IMR-90 (cell line): ENCODE results near the gene ABCA3. TPM values are rescaled to one million over a fixed set of nuclear protein-coding genes. Genes with fewer than 3 reads are reported as not detected.

Experiments
- ATAC-seq: fragments of 200-7000 bp; cut with Tn5 transposase; 2 replicates; pipeline ENCODE4 v1.9.1; 2020; ENCODE audit warnings: low read depth, mild to moderate bottlenecking, moderate library complexity
- BruUV-seq: library from RNA; stranded (reverse); fragments of 400-500 nt; replicated peaks from 2 replicates; lab custom pipeline; 2021; lab: Mats Ljungman, UMichigan
- CTCF ChIA-PET: fragments of 300-600 bp; formaldehyde crosslinking; extraction: SDS; loops from one replicate; lab custom pipeline; 2021; ENCODE audit warnings: antibody characterized with exemption; lab: Yijun Ruan, JAX
- POLR2A ChIA-PET: fragments of 300-600 bp; sonication (Branson Sonifier 250); formaldehyde crosslinking; loops from one replicate; lab custom pipeline; 2022; ENCODE audit warnings: antibody characterized with exemption; ENCODE audit not compliant: unreplicated experiment; lab: Charles Lee
- DNase-seq: peaks from one replicate; pipeline ENCODE4 v3.0.0; 2013
- H2AFZ ChIP-seq: replicated peaks from 2 replicates; pipeline ENCODE3; 2013; ENCODE audit warnings: low read length, mild to moderate bottlenecking; ENCODE audit not compliant: poor library complexity
- H2AK5ac ChIP-seq: 2 replicates; pipeline ENCODE4 v1.6.1; 2013; ENCODE audit warnings: low read depth, low read length, inconsistent platforms
- H2AK9ac ChIP-seq: replicated peaks from 2 replicates; pipeline ENCODE3; 2013; ENCODE audit warnings: mild to moderate bottlenecking, low read depth, low read length, moderate library complexity; ENCODE audit not compliant: poor library complexity
- H2BK120ac ChIP-seq: 2 replicates; pipeline ENCODE4 v1.6.1; 2013; ENCODE audit warnings: low read depth, low read length, inconsistent platforms
- H2BK15ac ChIP-seq: 3 replicates; pipeline ENCODE4 v1.6.1; 2013; ENCODE audit warnings: low read depth, low read length, inconsistent platforms
- H2BK20ac ChIP-seq: 2 replicates; pipeline ENCODE4 v1.6.1; 2013; ENCODE audit warnings: low read depth, mild to moderate bottlenecking, inconsistent platforms, low read length, moderate library complexity
- H2BK5ac ChIP-seq: 2 replicates; pipeline ENCODE4 v1.6.1; 2013; ENCODE audit warnings: mild to moderate bottlenecking, low read depth, low read length, inconsistent platforms; ENCODE audit not compliant: poor library complexity, severe bottlenecking
- H3K14ac ChIP-seq: replicated peaks from 2 replicates; pipeline ENCODE4 v1.6.1; 2013; ENCODE audit warnings: low read depth, low read length, inconsistent platforms
- H3K18ac ChIP-seq: 2 replicates; pipeline ENCODE4 v1.6.1; 2013; ENCODE audit warnings: low read depth, low read length, control low read depth
- H3K23ac ChIP-seq: 2 replicates; pipeline ENCODE4 v1.6.1; 2013; ENCODE audit warnings: low read depth, low read length, inconsistent platforms
- H3K27ac ChIP-seq: 2 replicates; pipeline ENCODE4 v1.5.1; 2013; ENCODE audit warnings: mild to moderate bottlenecking, control low read depth, low read length; ENCODE audit not compliant: insufficient read depth
- H3K27me3 ChIP-seq: 2 replicates; pipeline ENCODE4 v1.6.1; 2013; ENCODE audit warnings: low read length; ENCODE audit not compliant: control insufficient read depth, insufficient read depth
- H3K36me3 ChIP-seq: 2 replicates; pipeline ENCODE4 v1.6.1; 2013; ENCODE audit warnings: low read length, mixed read lengths; ENCODE audit not compliant: control insufficient read depth, insufficient read depth
- H3K4ac ChIP-seq: 2 replicates; pipeline ENCODE4 v1.6.1; 2013; ENCODE audit warnings: low read depth, low read length, inconsistent platforms
- H3K4me1 ChIP-seq: 2 replicates; pipeline ENCODE4 v1.6.1; 2013; ENCODE audit warnings: low read length, mixed read lengths; ENCODE audit not compliant: control insufficient read depth, insufficient read depth
- H3K4me2 ChIP-seq: 2 replicates; pipeline ENCODE4 v1.6.1; 2013; ENCODE audit warnings: low read depth, mild to moderate bottlenecking, control low read depth, low read length, moderate library complexity
- H3K4me3 ChIP-seq: 2 replicates; pipeline ENCODE4 v1.5.1; 2013; ENCODE audit warnings: low read depth, mild to moderate bottlenecking, control low read depth, low read length, moderate library complexity; ENCODE audit not compliant: insufficient read depth
- H3K56ac ChIP-seq: 2 replicates; pipeline ENCODE4 v1.6.1; 2013; ENCODE audit warnings: low read length, inconsistent platforms; ENCODE audit not compliant: insufficient read depth; ENCODE audit errors: extremely low read depth
- H3K79me1 ChIP-seq, 2 experiments: 2 replicates each; pipeline ENCODE4 v1.6.1; 2013; ENCODE audit warnings: low read length in 2 of 2, inconsistent platforms in 1 of 2, low read depth in 1 of 2
- H3K9ac ChIP-seq: 2 replicates; pipeline ENCODE4 v1.6.1; 2013; ENCODE audit warnings: low read depth, low read length, control low read depth
- H3K9me1 ChIP-seq: 2 replicates; pipeline ENCODE4 v1.6.1; 2013; ENCODE audit warnings: low read length, inconsistent platforms; ENCODE audit not compliant: insufficient read depth
- H3K9me3 ChIP-seq: 2 replicates; pipeline ENCODE4 v1.6.1; 2013; ENCODE audit warnings: low read length; ENCODE audit not compliant: control insufficient read depth, insufficient read depth
- H4K20me1 ChIP-seq: 2 replicates; pipeline ENCODE4 v1.6.1; 2013; ENCODE audit warnings: low read length, inconsistent platforms; ENCODE audit not compliant: insufficient read depth
- H4K5ac ChIP-seq: 2 replicates; pipeline ENCODE4 v1.6.1; 2013; ENCODE audit warnings: mild to moderate bottlenecking, low read depth, low read length, control low read depth
- H4K8ac ChIP-seq, 2 experiments: 2 replicates each; pipeline ENCODE4 v1.6.1; 2013; ENCODE audit warnings: low read depth in 2 of 2, low read length in 2 of 2, control low read depth in 1 of 2, inconsistent platforms in 1 of 2
- H4K91ac ChIP-seq: 2 replicates; pipeline ENCODE4 v1.6.1; 2013; ENCODE audit warnings: low read depth, low read length, inconsistent platforms; ENCODE audit not compliant: insufficient read depth
- BHLHE40 ChIP-seq: fragments of 150-350 bp; IDR thresholded peaks from 2 replicates; pipeline ENCODE4 v1.6.1; 2016; ENCODE audit warnings: mild to moderate bottlenecking, low read depth, low read length
- CEBPB ChIP-seq: IDR thresholded peaks from 2 replicates; pipeline ENCODE4 v1.6.1; 2012; ENCODE audit warnings: low read depth, low read length, improper control_type of control experiment
- CHD1 ChIP-seq: IDR thresholded peaks from 2 replicates; pipeline ENCODE4 v1.6.1; 2012; ENCODE audit warnings: low read depth, low read length, improper control_type of control experiment
- FOS ChIP-seq: fragments of 150-350 bp; IDR thresholded peaks from 2 replicates; pipeline ENCODE4 v1.6.1; 2016; ENCODE audit warnings: low read depth, low read length
- MAFK ChIP-seq: IDR thresholded peaks from 2 replicates; pipeline ENCODE4 v1.6.1; 2012; ENCODE audit warnings: low read depth, low read length, improper control_type of control experiment
- MAZ ChIP-seq: IDR thresholded peaks from 2 replicates; pipeline ENCODE4 v1.6.1; 2012; ENCODE audit warnings: low read depth, mild to moderate bottlenecking, low read length, improper control_type of control experiment, moderate library complexity, borderline replicate concordance
- MXI1 ChIP-seq: IDR thresholded peaks from 2 replicates; pipeline ENCODE4 v1.6.1; 2012; ENCODE audit warnings: low read depth, mild to moderate bottlenecking, low read length, moderate library complexity, borderline replicate concordance
- NFE2L2 ChIP-seq: fragments of 150-350 bp; IDR thresholded peaks from 2 replicates; pipeline ENCODE4 v1.6.1; 2016; ENCODE audit warnings: low read depth, mild to moderate bottlenecking, low read length
- POLR2A ChIP-seq: IDR thresholded peaks from 2 replicates; pipeline ENCODE4 v1.6.1; 2012; ENCODE audit warnings: mild to moderate bottlenecking, low read depth, low read length
- RAD21 ChIP-seq: IDR thresholded peaks from 2 replicates; pipeline ENCODE4 v1.6.1; 2012; ENCODE audit warnings: low read length, improper control_type of control experiment
- RCOR1 ChIP-seq: IDR thresholded peaks from 2 replicates; pipeline ENCODE4 v1.6.1; 2012; ENCODE audit warnings: mild to moderate bottlenecking, low read length, improper control_type of control experiment; ENCODE audit not compliant: insufficient replicate concordance
- RFX5 ChIP-seq: IDR thresholded peaks from 2 replicates; pipeline ENCODE4 v1.8.0; 2012; ENCODE audit warnings: low read depth, mild to moderate bottlenecking, low read length, moderate library complexity
- SMC3 ChIP-seq: fragments of 150-350 bp; IDR thresholded peaks from 2 replicates; pipeline ENCODE4 v1.6.1; 2016; ENCODE audit warnings: low read depth, mild to moderate bottlenecking, antibody characterized with exemption, low read length, moderate library complexity
- WGBS, 2 experiments: methylation state at CpG; one replicate each; pipeline versions ENCODE4 v1.1.5 to v1.1.7; 2013; ENCODE audit warnings: missing lambda C conversion rate in 2 of 2; ENCODE audit not compliant: insufficient read length in 1 of 2; ENCODE audit errors: extremely low coverage in 2 of 2; 5-methylcytosine and 5-hydroxymethylcytosine counted together
- dilution Hi-C: fragments of 300-500 bp; cut with HindIII; formaldehyde crosslinking; loops from one replicate; pipeline ENCODE4 v1.14.3; 2018; ENCODE audit warnings: low sequenced_read_pairs; ENCODE audit not compliant: unreplicated experiment
- in situ Hi-C: fragments of 300-500 bp; cut with MboI; formaldehyde crosslinking; loops from 3 replicates; pipeline ENCODE4 v1.14.3; 2019; ENCODE audit warnings: low sequenced_read_pairs, inconsistent platforms, mixed read lengths
- intact Hi-C: fragments of 100-400 bp; cut with micrococcal nuclease; formaldehyde crosslinking; loops from 2 replicates; pipeline ENCODE4 v1.10.0; 2022
- polyA plus RNA-seq, 3 experiments: library from polyadenylated mRNA; depleted of rRNA; stranded (reverse); fragments of >200 nt; gene quantifications; 2 replicates each; pipeline ENCODE4 v1.2.3, GENCODE V29; 2012; ENCODE audit warnings: low replicate concordance in 1 of 3
- total RNA-seq: library from RNA; depleted of rRNA; stranded (reverse); fragments of >200 nt; gene quantifications from 2 replicates; pipeline ENCODE4 v1.2.3, GENCODE V29; 2012
- TF ChIP-seq, protein P1 (sequence below): conservative IDR thresholded peaks from 2 replicates; pipeline ENCODE4 v1.5.1; 2012; ENCODE audit warnings: mild to moderate bottlenecking, low read depth, low read length, improper control_type of control experiment
- TF ChIP-seq, protein P2 (sequence below): fragments of 150-350 bp; IDR thresholded peaks from 2 replicates; pipeline ENCODE4 v1.6.1; 2016; ENCODE audit warnings: low read depth, mild to moderate bottlenecking, low read length, moderate library complexity, borderline replicate concordance
- TF ChIP-seq, protein P3 (sequence below): fragments of 150-350 bp; IDR thresholded peaks from 2 replicates; pipeline ENCODE4 v1.6.1; 2017; ENCODE audit warnings: mild to moderate bottlenecking, antibody characterized with exemption, low read length, low read depth

ABCA3 gene
- total and polyA plus RNA-seq, 2 of the 4 experiments (the other 2 are of a cell fraction) = 0.18 to 0.22 TPM

DNA sequence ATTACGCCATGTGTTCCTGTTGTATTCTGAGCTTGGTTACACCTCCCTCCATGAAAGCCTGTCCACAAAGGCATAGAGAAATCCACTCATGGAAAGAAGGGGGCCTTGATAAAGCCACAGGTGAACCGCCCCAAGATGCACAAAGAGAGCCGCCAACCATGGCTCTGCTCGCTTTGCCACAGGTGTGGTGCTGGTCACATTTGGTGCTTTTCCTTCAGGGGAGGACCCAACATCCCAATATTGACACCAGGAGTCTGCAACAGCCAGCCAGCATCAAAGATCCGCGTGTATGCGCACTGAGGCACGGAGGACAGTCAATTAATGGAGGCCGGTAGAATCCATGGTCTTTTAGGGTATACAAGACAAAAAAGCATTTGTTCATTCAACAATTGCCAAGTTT, 7.3 kb downstream of the ABCA3 start:
- Histone ChIP-seq H4K5ac (no peak overlapping the region), H3K4me3 (no peak overlapping the region), H3K9me3 (no peaks in the 10 kb centered on the region), H3K4me1 (peaks cover 3% of the 10 kb centered on the region; the same call in 1 of the 2 replicates), H2AK9ac (no peak overlapping the region), H4K91ac (no peak overlapping the region), H4K20me1 (no peaks in the 10 kb centered on the region), H3K27ac (no peak overlapping the region), H3K18ac (no peak overlapping the region), H3K9me1 (no peaks in the 10 kb centered on the region), H3K79me1 (no peaks in the 10 kb centered on the region), H3K27me3 (peaks cover 40% of the 10 kb centered on the region), H3K4me2 (no peak overlapping the region), H2BK20ac (no peak overlapping the region), H3K14ac (no peak overlapping the region), H3K36me3 (no peaks in the 10 kb centered on the region), H3K4ac (no peak overlapping the region), H3K9ac (no peak overlapping the region), H2BK120ac (no peak overlapping the region), H2BK15ac (no peak overlapping the region), H2AK5ac (no peak overlapping the region), H2AFZ (no peak overlapping the region), H3K23ac (no peak overlapping the region), H2BK5ac (no peak overlapping the region), H4K8ac (no peak overlapping the region), H3K56ac (no peak overlapping the region)
- ATAC-seq (no peak), DNase-seq (no peak)
- in situ Hi-C loops (no loop called here), intact Hi-C loops (no loop called here), dilution Hi-C loops (no loop called here)
- POLR2A ChIA-PET = no interaction called here
- 80% methylated on average over 2 of the region's 9 CpGs; no CpG with 5 or more reads in 1 of the 2 experiments for WGBS, 2 experiments
- CTCF ChIA-PET = no interaction called here
- TF ChIP-seq RAD21 = no peak
- no peak for TF ChIP-seq RFX5
- TF ChIP-seq, protein P1, sequence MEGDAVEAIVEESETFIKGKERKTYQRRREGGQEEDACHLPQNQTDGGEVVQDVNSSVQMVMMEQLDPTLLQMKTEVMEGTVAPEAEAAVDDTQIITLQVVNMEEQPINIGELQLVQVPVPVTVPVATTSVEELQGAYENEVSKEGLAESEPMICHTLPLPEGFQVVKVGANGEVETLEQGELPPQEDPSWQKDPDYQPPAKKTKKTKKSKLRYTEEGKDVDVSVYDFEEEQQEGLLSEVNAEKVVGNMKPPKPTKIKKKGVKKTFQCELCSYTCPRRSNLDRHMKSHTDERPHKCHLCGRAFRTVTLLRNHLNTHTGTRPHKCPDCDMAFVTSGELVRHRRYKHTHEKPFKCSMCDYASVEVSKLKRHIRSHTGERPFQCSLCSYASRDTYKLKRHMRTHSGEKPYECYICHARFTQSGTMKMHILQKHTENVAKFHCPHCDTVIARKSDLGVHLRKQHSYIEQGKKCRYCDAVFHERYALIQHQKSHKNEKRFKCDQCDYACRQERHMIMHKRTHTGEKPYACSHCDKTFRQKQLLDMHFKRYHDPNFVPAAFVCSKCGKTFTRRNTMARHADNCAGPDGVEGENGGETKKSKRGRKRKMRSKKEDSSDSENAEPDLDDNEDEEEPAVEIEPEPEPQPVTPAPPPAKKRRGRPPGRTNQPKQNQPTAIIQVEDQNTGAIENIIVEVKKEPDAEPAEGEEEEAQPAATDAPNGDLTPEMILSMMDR = no peak
- TF ChIP-seq SMC3 = no peak
- TF ChIP-seq MAZ = no peak
- TF ChIP-seq NFE2L2 = no peak
- no peak for TF ChIP-seq CEBPB
- no peak for TF ChIP-seq MXI1
- no peak for TF ChIP-seq BHLHE40
- no peak for TF ChIP-seq FOS
- no peak for TF ChIP-seq POLR2A
- TF ChIP-seq MAFK = no peak
- TF ChIP-seq, protein P2, sequence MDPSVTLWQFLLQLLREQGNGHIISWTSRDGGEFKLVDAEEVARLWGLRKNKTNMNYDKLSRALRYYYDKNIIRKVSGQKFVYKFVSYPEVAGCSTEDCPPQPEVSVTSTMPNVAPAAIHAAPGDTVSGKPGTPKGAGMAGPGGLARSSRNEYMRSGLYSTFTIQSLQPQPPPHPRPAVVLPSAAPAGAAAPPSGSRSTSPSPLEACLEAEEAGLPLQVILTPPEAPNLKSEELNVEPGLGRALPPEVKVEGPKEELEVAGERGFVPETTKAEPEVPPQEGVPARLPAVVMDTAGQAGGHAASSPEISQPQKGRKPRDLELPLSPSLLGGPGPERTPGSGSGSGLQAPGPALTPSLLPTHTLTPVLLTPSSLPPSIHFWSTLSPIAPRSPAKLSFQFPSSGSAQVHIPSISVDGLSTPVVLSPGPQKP = no peak
- TF ChIP-seq RCOR1 = no peak
- TF ChIP-seq CHD1 = no peak
- TF ChIP-seq, protein P3, sequence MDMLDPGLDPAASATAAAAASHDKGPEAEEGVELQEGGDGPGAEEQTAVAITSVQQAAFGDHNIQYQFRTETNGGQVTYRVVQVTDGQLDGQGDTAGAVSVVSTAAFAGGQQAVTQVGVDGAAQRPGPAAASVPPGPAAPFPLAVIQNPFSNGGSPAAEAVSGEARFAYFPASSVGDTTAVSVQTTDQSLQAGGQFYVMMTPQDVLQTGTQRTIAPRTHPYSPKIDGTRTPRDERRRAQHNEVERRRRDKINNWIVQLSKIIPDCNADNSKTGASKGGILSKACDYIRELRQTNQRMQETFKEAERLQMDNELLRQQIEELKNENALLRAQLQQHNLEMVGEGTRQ = no peak
- no TSS peak for BruUV-seq
